ENCODE results near the gene ZNF862. TPM values are rescaled to one million over a fixed set of nuclear protein-coding genes. Genes with fewer than 3 reads are reported as not detected.

The ZNF862 gene
- polyA plus RNA-seq, 4 donors = 3.2 to 12.6 (median 6.6) TPM

- H3K9me3 ChIP-seq (ENCODE audit: control insufficient read depth in 2 of 2, insufficient read depth in 1 of 2, low read depth in 1 of 2, low read length in 1 of 2) = no peaks in the 10 kb centered on the region
- 85 to 89% (median 88%) methylated on average over 26 to 28 of the region's 28 CpGs for WGBS, 3 donors
- H3K4me3 ChIP-seq (ENCODE audit: low read depth in 1 of 3, low read length in 3 of 3) = no peak overlapping the region
- DNase-seq (no peak), FAIRE-seq (no peak)
- no peaks in the 10 kb centered on the region for H3K27me3 ChIP-seq (ENCODE audit: control insufficient read depth in 3 of 3, insufficient read depth in 3 of 3, low read length in 3 of 3)
- no peak overlapping the region for H3K27ac ChIP-seq (ENCODE audit: low read depth in 1 of 3, low read length in 2 of 3)
- H3K36me3 ChIP-seq (ENCODE audit: control insufficient read depth in 3 of 3, insufficient read depth in 2 of 3, low read depth in 1 of 3, low read length in 3 of 3) = no peaks in the 10 kb centered on the region
- no peaks in the 10 kb centered on the region for H3K4me1 ChIP-seq (ENCODE audit: control insufficient read depth in 3 of 3, insufficient read depth in 2 of 3, low read depth in 1 of 3, low read length in 2 of 3)
Observed at GRCh38 chr7:149813254-149814035, 24.7 kb upstream of the ZNF862 start.

GRCh38 chr7:149814494-149814893 lies 23.7 kb upstream of the ZNF862 start:
- no peaks in the 10 kb centered on the region for H3K9me3 ChIP-seq (ENCODE audit: control insufficient read depth in 2 of 2, insufficient read depth in 1 of 2, low read depth in 1 of 2, low read length in 1 of 2)
- no peak overlapping the region for H3K27ac ChIP-seq (ENCODE audit: low read depth in 1 of 3, low read length in 2 of 3)
- no peaks in the 10 kb centered on the region for H3K36me3 ChIP-seq (ENCODE audit: control insufficient read depth in 3 of 3, insufficient read depth in 2 of 3, low read depth in 1 of 3, low read length in 3 of 3)
- FAIRE-seq (no peak), DNase-seq (no peak)
- 71 to 80% (median 71%) methylated on average over 15 of the region's 15 CpGs for WGBS, 3 donors
- H3K27me3 ChIP-seq (ENCODE audit: control insufficient read depth in 3 of 3, insufficient read depth in 3 of 3, low read length in 3 of 3) = no peaks in the 10 kb centered on the region
- no peak overlapping the region for H3K4me3 ChIP-seq (ENCODE audit: low read depth in 1 of 3, low read length in 3 of 3)
- no peaks in the 10 kb centered on the region for H3K4me1 ChIP-seq (ENCODE audit: control insufficient read depth in 3 of 3, insufficient read depth in 2 of 3, low read depth in 1 of 3, low read length in 2 of 3)

GRCh38 chr7:149815121-149815520 lies 23.1 kb upstream of the ZNF862 start:
- WGBS, 3 donors = 88 to 91% (median 89%) methylated on average over 11 to 12 of the region's 12 CpGs
- Histone ChIP-seq H3K9me3 (ENCODE audit: control insufficient read depth in 2 of 2, insufficient read depth in 1 of 2, low read depth in 1 of 2, low read length in 1 of 2) (no peaks in the 10 kb centered on the region), H3K27ac (ENCODE audit: low read depth in 1 of 3, low read length in 2 of 3) (no peak overlapping the region), H3K4me1 (ENCODE audit: control insufficient read depth in 3 of 3, insufficient read depth in 2 of 3, low read depth in 1 of 3, low read length in 2 of 3) (no peaks in the 10 kb centered on the region), H3K36me3 (ENCODE audit: control insufficient read depth in 3 of 3, insufficient read depth in 2 of 3, low read depth in 1 of 3, low read length in 3 of 3) (no peaks in the 10 kb centered on the region), H3K4me3 (ENCODE audit: low read depth in 1 of 3, low read length in 3 of 3) (no peak overlapping the region), H3K27me3 (ENCODE audit: control insufficient read depth in 3 of 3, insufficient read depth in 3 of 3, low read length in 3 of 3) (no peaks in the 10 kb centered on the region)
- FAIRE-seq = no peak
- DNase-seq = no peak

DNA sequence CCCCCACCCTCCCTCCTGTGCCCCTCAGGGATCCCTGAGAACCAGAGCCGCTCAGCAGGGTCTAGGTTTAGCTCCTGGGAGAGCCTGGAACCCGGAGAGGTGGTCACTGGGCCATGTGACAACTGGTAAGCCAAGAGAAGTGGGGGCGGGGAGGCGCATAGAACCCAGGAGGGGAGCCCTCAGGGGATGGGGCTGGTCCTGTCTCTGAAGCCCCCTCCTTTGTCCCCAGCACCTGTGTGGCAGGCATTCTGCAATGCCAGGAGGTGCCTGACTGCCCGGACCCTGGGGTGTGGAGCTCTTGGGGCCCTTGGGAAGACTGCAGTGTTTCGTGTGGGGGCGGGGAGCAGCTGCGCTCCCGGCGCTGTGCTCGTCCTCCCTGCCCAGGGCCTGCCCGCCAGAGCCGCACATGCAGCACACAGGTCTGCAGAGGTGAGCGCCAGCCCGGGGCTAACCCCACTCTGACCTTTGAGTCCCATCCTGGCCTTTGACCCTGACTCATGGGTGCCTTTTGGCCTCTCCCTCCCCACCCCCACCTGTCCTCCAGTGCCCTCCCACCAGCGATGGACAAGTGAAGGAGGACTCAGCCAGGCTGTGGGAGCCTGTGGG lies 22.4 kb upstream of the ZNF862 start:
- WGBS, 3 donors = 26 to 62% (median 48%) methylated on average over 15 to 16 of the region's 16 CpGs
- no peaks in the 10 kb centered on the region for H3K9me3 ChIP-seq (ENCODE audit: control insufficient read depth in 2 of 2, insufficient read depth in 1 of 2, low read depth in 1 of 2, low read length in 1 of 2)
- no peak overlapping the region for H3K4me3 ChIP-seq (ENCODE audit: low read depth in 1 of 3, low read length in 3 of 3)
- no peaks in the 10 kb centered on the region for H3K4me1 ChIP-seq (ENCODE audit: control insufficient read depth in 3 of 3, insufficient read depth in 2 of 3, low read depth in 1 of 3, low read length in 2 of 3)
- no peaks in the 10 kb centered on the region for H3K36me3 ChIP-seq (ENCODE audit: control insufficient read depth in 3 of 3, insufficient read depth in 2 of 3, low read depth in 1 of 3, low read length in 3 of 3)
- FAIRE-seq = no peak
- peak in 1 of 2 donors; percentile 16 for DNase-seq
- H3K27ac ChIP-seq (ENCODE audit: low read depth in 1 of 3, low read length in 2 of 3) = no peak overlapping the region
- H3K27me3 ChIP-seq (ENCODE audit: control insufficient read depth in 3 of 3, insufficient read depth in 3 of 3, low read length in 3 of 3) = no peaks in the 10 kb centered on the region

DNA sequence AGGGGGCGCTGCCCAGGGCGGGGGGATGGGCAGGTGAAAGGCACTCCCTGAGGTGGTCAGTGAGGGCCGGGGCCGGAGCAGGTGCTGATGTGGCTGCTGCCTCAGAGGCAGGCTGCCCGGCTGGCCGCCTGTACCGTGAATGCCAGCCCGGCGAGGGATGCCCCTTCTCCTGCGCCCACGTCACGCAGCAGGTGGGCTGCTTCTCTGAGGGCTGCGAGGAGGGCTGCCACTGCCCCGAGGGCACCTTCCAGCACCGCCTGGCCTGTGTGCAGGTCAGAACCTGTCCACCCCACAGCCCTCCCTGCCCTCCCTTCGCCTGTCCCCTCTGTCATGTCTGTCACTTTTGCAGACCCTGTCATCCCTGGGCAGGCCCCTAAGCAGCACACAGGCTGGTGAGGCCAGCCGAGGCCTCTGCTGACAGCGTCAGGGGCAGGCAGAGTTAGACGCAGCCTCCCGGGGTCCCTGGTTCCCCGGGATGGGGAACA lies 21.9 kb upstream of the ZNF862 start:
- Histone ChIP-seq H3K4me1 (ENCODE audit: control insufficient read depth in 3 of 3, insufficient read depth in 2 of 3, low read depth in 1 of 3, low read length in 2 of 3) (peaks cover 0 to 5% (median 4%) of the 10 kb centered on the region in 3 donors), H3K27ac (ENCODE audit: low read depth in 1 of 3, low read length in 2 of 3) (no peak overlapping the region), H3K36me3 (ENCODE audit: control insufficient read depth in 3 of 3, insufficient read depth in 2 of 3, low read depth in 1 of 3, low read length in 3 of 3) (no peaks in the 10 kb centered on the region), H3K9me3 (ENCODE audit: control insufficient read depth in 2 of 2, insufficient read depth in 1 of 2, low read depth in 1 of 2, low read length in 1 of 2) (no peaks in the 10 kb centered on the region), H3K27me3 (ENCODE audit: control insufficient read depth in 3 of 3, insufficient read depth in 3 of 3, low read length in 3 of 3) (no peaks in the 10 kb centered on the region), H3K4me3 (ENCODE audit: low read depth in 1 of 3, low read length in 3 of 3) (no peak overlapping the region)
- no peak for DNase-seq
- 55 to 81% (median 68%) methylated on average over 15 to 21 of the region's 21 CpGs for WGBS, 3 donors
- FAIRE-seq = no peak

- Histone ChIP-seq H3K4me3 (ENCODE audit: low read depth in 1 of 3, low read length in 3 of 3) (no peak overlapping the region), H3K27ac (ENCODE audit: low read depth in 1 of 3, low read length in 2 of 3) (no peak overlapping the region), H3K4me1 (ENCODE audit: control insufficient read depth in 3 of 3, insufficient read depth in 2 of 3, low read depth in 1 of 3, low read length in 2 of 3) (peaks cover 0 to 9% (median 5%) of the 10 kb centered on the region in 3 donors), H3K27me3 (ENCODE audit: control insufficient read depth in 3 of 3, insufficient read depth in 3 of 3, low read length in 3 of 3) (no peaks in the 10 kb centered on the region), H3K36me3 (ENCODE audit: control insufficient read depth in 3 of 3, insufficient read depth in 2 of 3, low read depth in 1 of 3, low read length in 3 of 3) (no peaks in the 10 kb centered on the region), H3K9me3 (ENCODE audit: control insufficient read depth in 2 of 2, insufficient read depth in 1 of 2, low read depth in 1 of 2, low read length in 1 of 2) (no peaks in the 10 kb centered on the region)
- DNase-seq (no peak), FAIRE-seq (no peak)
- 48 to 76% (median 51%) methylated on average over 4 of the region's 4 CpGs for WGBS, 3 donors
Observed at GRCh38 chr7:149816794-149817193, 21.4 kb upstream of the ZNF862 start.

DNA sequence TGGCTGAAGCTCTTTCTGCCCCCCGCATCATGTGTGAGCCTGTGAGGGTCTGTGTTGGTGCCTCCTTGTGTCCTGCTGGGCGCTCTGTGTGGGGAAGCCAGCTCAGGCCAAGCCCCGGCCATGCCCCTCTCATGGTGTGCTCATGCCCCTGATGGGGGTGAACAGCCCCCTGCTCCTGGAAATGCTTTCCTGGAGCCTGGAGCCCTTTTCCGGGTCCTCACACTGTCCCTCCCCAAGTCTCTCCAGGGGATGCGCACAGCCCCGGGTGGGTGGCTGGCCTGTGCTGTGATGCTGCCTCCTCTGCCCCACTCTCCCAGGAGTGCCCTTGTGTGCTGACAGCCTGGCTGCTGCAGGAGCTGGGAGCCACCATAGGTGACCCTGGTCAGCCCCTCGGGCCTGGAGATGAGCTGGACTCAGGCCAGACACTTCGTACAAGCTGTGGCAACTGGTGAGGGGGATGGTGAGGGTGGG lies 20.8 kb upstream of the ZNF862 start:
- DNase-seq (no peak), FAIRE-seq (no peak)
- H3K4me3 ChIP-seq (ENCODE audit: low read depth in 1 of 3, low read length in 3 of 3) = no peak overlapping the region

GRCh38 chr7:149817836-149818535 lies 20.2 kb upstream of the ZNF862 start:
- Histone ChIP-seq H3K4me3 (ENCODE audit: low read depth in 1 of 3, low read length in 3 of 3) (no peak overlapping the region), H3K4me1 (ENCODE audit: control insufficient read depth in 3 of 3, insufficient read depth in 2 of 3, low read depth in 1 of 3, low read length in 2 of 3) (peaks cover 0 to 12% (median 5%) of the 10 kb centered on the region in 3 donors), H3K27ac (ENCODE audit: low read depth in 1 of 3, low read length in 2 of 3) (no peak overlapping the region), H3K36me3 (ENCODE audit: control insufficient read depth in 3 of 3, insufficient read depth in 2 of 3, low read depth in 1 of 3, low read length in 3 of 3) (no peaks in the 10 kb centered on the region), H3K27me3 (ENCODE audit: control insufficient read depth in 3 of 3, insufficient read depth in 3 of 3, low read length in 3 of 3) (no peaks in the 10 kb centered on the region), H3K9me3 (ENCODE audit: control insufficient read depth in 2 of 2, insufficient read depth in 1 of 2, low read depth in 1 of 2, low read length in 1 of 2) (no peaks in the 10 kb centered on the region)
- no peak for FAIRE-seq
- 77 to 85% (median 77%) methylated on average over 22 to 23 of the region's 23 CpGs for WGBS, 3 donors
- no peak for DNase-seq

More for the DNA sequence above, 20.8 kb upstream of the ZNF862 start:
- H3K27me3 ChIP-seq (ENCODE audit: control insufficient read depth in 3 of 3, insufficient read depth in 3 of 3, low read length in 3 of 3) = no peaks in the 10 kb centered on the region
- 70 to 76% (median 72%) methylated on average over 8 of the region's 8 CpGs for WGBS, 3 donors
- no peak overlapping the region for H3K27ac ChIP-seq (ENCODE audit: low read depth in 1 of 3, low read length in 2 of 3)
- peaks cover 0 to 12% (median 5%) of the 10 kb centered on the region in 3 donors for H3K4me1 ChIP-seq (ENCODE audit: control insufficient read depth in 3 of 3, insufficient read depth in 2 of 3, low read depth in 1 of 3, low read length in 2 of 3)
- H3K9me3 ChIP-seq (ENCODE audit: control insufficient read depth in 2 of 2, insufficient read depth in 1 of 2, low read depth in 1 of 2, low read length in 1 of 2) = no peaks in the 10 kb centered on the region
- H3K36me3 ChIP-seq (ENCODE audit: control insufficient read depth in 3 of 3, insufficient read depth in 2 of 3, low read depth in 1 of 3, low read length in 3 of 3) = no peaks in the 10 kb centered on the region

Measured in small intestine (tissue), 7 donors.